OCI-LY7 (cell line): Measurements from ENCODE around the gene OR7C2.

ENCODE experiments used
- CTCF ChIP-seq: fragments of 200-600 bp; sonication (generic); conservative IDR thresholded peaks from 2 replicates; pipeline ENCODE4 v1.5.1; 2014; ENCODE audit warnings: mild to moderate bottlenecking, antibody characterized with exemption, low read length, moderate library complexity, mixed read lengths
- EZH2phosphoT487 ChIP-seq: fragments of 200-600 bp; sonication (generic); IDR thresholded peaks from 2 replicates; pipeline ENCODE4 v1.6.1; 2018; ENCODE audit warnings: low read depth, borderline replicate concordance, mild to moderate bottlenecking, mixed run types, antibody characterized with exemption, low read length, moderate library complexity, mixed read lengths

DNA sequence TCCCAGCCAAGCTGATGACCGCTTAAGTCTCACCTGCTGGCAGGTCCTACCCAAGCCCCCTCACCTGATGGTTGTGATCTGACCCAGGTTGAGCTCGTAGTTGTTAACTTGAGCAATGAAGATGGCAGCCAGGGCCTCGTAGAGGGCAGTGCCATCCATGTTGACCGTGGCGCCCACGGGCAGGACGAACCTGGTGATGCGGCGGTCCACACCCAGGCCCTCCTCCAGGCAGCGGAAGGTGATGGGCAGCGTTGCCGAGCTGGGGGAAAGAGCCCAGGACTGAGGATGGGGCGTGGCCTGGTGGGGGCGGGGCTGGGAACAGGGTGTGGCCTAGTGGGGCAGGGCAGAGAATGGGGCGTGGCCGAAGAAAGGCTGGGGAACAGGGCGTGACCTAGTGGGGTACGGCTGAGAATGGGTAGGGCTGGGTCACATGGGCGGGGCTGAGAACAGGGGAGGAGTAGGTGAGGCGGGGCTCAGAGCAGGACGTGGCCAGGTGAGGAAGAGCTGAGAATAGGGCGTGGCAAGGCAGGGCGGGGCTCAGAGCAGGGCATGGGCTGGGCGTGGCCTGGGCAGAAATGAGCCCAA, 12.9 kb downstream of the OR7C2 start:
- TF ChIP-seq CTCF (no peak), EZH2phosphoT487 (no peak)
